Liver (tissue), 9 donors: ENCODE results near the gene INPP4A. TPM values are rescaled to one million over a fixed set of nuclear protein-coding genes. Genes with fewer than 3 reads are reported as not detected.
A peak's percentile ranks its signal among the peaks of the same experiment; 100 is the strongest.

Experiments used
- DNase-seq: peaks from one replicate; pipeline ENCODE4 v3.0.0-alpha.2; 2017; ENCODE audit warnings: low spot score
- H3K27ac ChIP-seq, 2 donors: one replicate each; pipeline ENCODE4 v1.7.0; 2013; ENCODE audit warnings: inconsistent platforms in 2 of 2, low read length in 2 of 2, control low read depth in 1 of 2, low read depth in 1 of 2, mild to moderate bottlenecking in 1 of 2
- H3K27me3 ChIP-seq, 4 donors: one replicate each; pipeline versions ENCODE4 v1.6.1 to v1.7.0; 2013; ENCODE audit warnings: low read length in 3 of 4, inconsistent platforms in 1 of 4, mild to moderate bottlenecking in 1 of 4, moderate library complexity in 1 of 4; ENCODE audit not compliant: control insufficient read depth in 4 of 4, insufficient read depth in 4 of 4
- H3K36me3 ChIP-seq, 4 donors: one replicate each; pipeline versions ENCODE4 v1.6.1 to v1.7.0; 2013; ENCODE audit warnings: low read length in 3 of 4, mild to moderate bottlenecking in 3 of 4, low read depth in 1 of 4, moderate library complexity in 1 of 4; ENCODE audit not compliant: control insufficient read depth in 4 of 4, insufficient read depth in 3 of 4
- H3K4me1 ChIP-seq, 4 donors: one replicate each; pipeline versions ENCODE4 v1.6.1 to v1.7.0; 2013; ENCODE audit warnings: low read length in 3 of 4, mild to moderate bottlenecking in 3 of 4, moderate library complexity in 1 of 4; ENCODE audit not compliant: control insufficient read depth in 4 of 4, insufficient read depth in 4 of 4
- H3K4me3 ChIP-seq, 3 donors: one replicate each; pipeline versions ENCODE4 v1.6.1 to v1.7.0; 2013; ENCODE audit warnings: low read length in 3 of 3, control low read depth in 1 of 3, low read depth in 1 of 3, mild to moderate bottlenecking in 1 of 3
- H3K9ac ChIP-seq, 2 donors: one replicate each; pipeline ENCODE4 v1.7.0; 2013; ENCODE audit warnings: low read length in 2 of 2, mild to moderate bottlenecking in 2 of 2, moderate library complexity in 2 of 2, control low read depth in 1 of 2, low read depth in 1 of 2
- H3K9me3 ChIP-seq, 4 donors: one replicate each; pipeline versions ENCODE4 v1.6.1 to v1.7.0; 2013; ENCODE audit warnings: low read length in 3 of 4; ENCODE audit not compliant: control insufficient read depth in 4 of 4
- EGR1 ChIP-seq, 2 donors: IDR thresholded peaks; 2 replicates each; pipeline ENCODE4 v1.6.1; 2016 to 2018; ENCODE audit warnings: antibody characterized with exemption in 2 of 2, low read depth in 2 of 2
- FOXA1 ChIP-seq: IDR thresholded peaks from 2 replicates; pipeline ENCODE4 v1.6.1; 2016; ENCODE audit warnings: antibody characterized with exemption
- FOXA2 ChIP-seq: IDR thresholded peaks from 2 replicates; pipeline ENCODE4 v1.6.1; 2016; ENCODE audit warnings: antibody characterized with exemption
- HNF4A ChIP-seq, 2 donors: conservative IDR thresholded peaks; 2 replicates each; pipeline ENCODE4 v1.6.1; 2016; ENCODE audit warnings: antibody characterized with exemption in 2 of 2, mild to moderate bottlenecking in 2 of 2
- HNF4G ChIP-seq: IDR thresholded peaks from 2 replicates; pipeline ENCODE4 v1.6.1; 2016; ENCODE audit warnings: antibody characterized with exemption
- NR2F2 ChIP-seq: IDR thresholded peaks from 2 replicates; pipeline ENCODE4 v1.6.1; 2016; ENCODE audit warnings: antibody characterized with exemption
- RAD21 ChIP-seq, 2 donors: IDR thresholded peaks; 2 replicates each; pipeline ENCODE4 v1.6.1; 2016; ENCODE audit warnings: antibody characterized with exemption in 2 of 2, mild to moderate bottlenecking in 2 of 2
- RXRA ChIP-seq, 2 donors: IDR thresholded peaks; 2 replicates each; pipeline ENCODE4 v1.6.1; 2017 to 2018; ENCODE audit warnings: antibody characterized with exemption in 2 of 2, mild to moderate bottlenecking in 1 of 2
- SP1 ChIP-seq: IDR thresholded peaks from 2 replicates; pipeline ENCODE4 v1.6.1; 2018; ENCODE audit warnings: antibody characterized with exemption, mild to moderate bottlenecking
- TAF1 ChIP-seq: conservative IDR thresholded peaks from 2 replicates; pipeline ENCODE4 v1.6.1; 2016; ENCODE audit warnings: antibody characterized with exemption, mild to moderate bottlenecking
- YY1 ChIP-seq: IDR thresholded peaks from 2 replicates; pipeline ENCODE4 v1.6.1; 2016; ENCODE audit warnings: antibody characterized with exemption, mild to moderate bottlenecking
- WGBS: extraction: QIAGEN DNeasy Blood & Tissue Kit; methylation state at CpG from one replicate; pipeline ENCODE4 v1.1.7; 2013; 5-methylcytosine and 5-hydroxymethylcytosine counted together
- polyA plus RNA-seq, 2 donors: library from polyadenylated mRNA; stranded (reverse) in 1 of 2; unstranded in 1 of 2; fragments of 200-250 nt in 1 of 2; fragments of >200 nt in 1 of 2; fragmentation: Nextera tagmentation in 1 of 2; extraction: Ambion mirVana in 1 of 2; gene quantifications; one replicate each; pipeline versions ENCODE4 v1.2.1 to v1.2.3, GENCODE V29; 2013 to 2015
- total RNA-seq, 2 donors: library from RNA; depleted of rRNA; stranded (reverse); fragments of >200 nt; gene quantifications; one replicate each; pipeline ENCODE4 v1.2.3, GENCODE V29; 2014
- TF ChIP-seq, protein P1 (sequence below): IDR thresholded peaks from 2 replicates; pipeline ENCODE4 v1.6.1; 2016; ENCODE audit warnings: antibody characterized with exemption
- TF ChIP-seq, protein P2 (sequence below): fragments of 150-350 bp; IDR thresholded peaks from 2 replicates; pipeline ENCODE4 v1.5.1; 2017; ENCODE audit warnings: improper control_type of control experiment, low read depth, low read length; ENCODE audit not compliant: missing input control
- TF ChIP-seq, protein P3 (sequence below): IDR thresholded peaks from 2 replicates; pipeline ENCODE4 v1.6.1; 2016; ENCODE audit warnings: antibody characterized with exemption
- TF ChIP-seq, protein P4 (sequence below): IDR thresholded peaks from 2 replicates; pipeline ENCODE4 v1.6.1; 2016; ENCODE audit warnings: antibody characterized with exemption
- donor health status: healthy.
- donor health status: healthy.
- donor health status: healthy.
- donor health status: healthy.
- donor health status: healthy.

The INPP4A gene
- total and polyA plus RNA-seq, 4 donors: 2.9 to 14.9 (median 7.2) TPM

DNA sequence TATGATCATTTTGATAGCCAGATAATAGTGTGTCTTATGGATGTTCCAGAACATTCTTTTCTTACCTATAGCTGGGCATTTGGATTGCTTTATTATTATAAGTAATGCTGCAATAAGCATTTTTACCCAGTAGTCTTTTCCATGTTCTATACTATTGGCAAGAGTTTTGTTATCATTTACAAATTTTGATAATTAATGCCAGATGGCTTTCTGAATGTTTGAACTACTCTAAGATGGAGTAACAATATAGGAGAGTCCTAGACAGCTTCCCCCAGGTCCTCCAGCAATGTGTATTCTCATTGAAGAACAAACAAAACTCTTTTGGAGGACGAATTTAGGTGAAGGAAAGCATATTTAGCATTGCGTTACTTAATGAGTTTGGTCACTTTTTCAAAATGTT is 73.0 kb downstream of the INPP4A start:
- H3K27ac ChIP-seq: no peak overlapping the region
- no peaks in the 10 kb centered on the region for H3K36me3 ChIP-seq
- TF ChIP-seq, protein P1, sequence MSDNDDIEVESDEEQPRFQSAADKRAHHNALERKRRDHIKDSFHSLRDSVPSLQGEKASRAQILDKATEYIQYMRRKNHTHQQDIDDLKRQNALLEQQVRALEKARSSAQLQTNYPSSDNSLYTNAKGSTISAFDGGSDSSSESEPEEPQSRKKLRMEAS: no peak
- TF ChIP-seq HNF4A (conservative IDR thresholded peaks at IDR 0.05) (no peak), HNF4G (no peak), FOXA2 (no peak), YY1 (no peak), EGR1 (IDR thresholded peaks at IDR 0.05; ENCODE audit: low read depth in 2 of 2) (no peak), NR2F2 (no peak), RXRA (IDR thresholded peaks at IDR 0.05) (no peak), SP1 (no peak), TAF1 (no peak), FOXA1 (no peak)
- TF ChIP-seq, protein P2, sequence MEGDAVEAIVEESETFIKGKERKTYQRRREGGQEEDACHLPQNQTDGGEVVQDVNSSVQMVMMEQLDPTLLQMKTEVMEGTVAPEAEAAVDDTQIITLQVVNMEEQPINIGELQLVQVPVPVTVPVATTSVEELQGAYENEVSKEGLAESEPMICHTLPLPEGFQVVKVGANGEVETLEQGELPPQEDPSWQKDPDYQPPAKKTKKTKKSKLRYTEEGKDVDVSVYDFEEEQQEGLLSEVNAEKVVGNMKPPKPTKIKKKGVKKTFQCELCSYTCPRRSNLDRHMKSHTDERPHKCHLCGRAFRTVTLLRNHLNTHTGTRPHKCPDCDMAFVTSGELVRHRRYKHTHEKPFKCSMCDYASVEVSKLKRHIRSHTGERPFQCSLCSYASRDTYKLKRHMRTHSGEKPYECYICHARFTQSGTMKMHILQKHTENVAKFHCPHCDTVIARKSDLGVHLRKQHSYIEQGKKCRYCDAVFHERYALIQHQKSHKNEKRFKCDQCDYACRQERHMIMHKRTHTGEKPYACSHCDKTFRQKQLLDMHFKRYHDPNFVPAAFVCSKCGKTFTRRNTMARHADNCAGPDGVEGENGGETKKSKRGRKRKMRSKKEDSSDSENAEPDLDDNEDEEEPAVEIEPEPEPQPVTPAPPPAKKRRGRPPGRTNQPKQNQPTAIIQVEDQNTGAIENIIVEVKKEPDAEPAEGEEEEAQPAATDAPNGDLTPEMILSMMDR: no peak
- TF ChIP-seq, protein P3, sequence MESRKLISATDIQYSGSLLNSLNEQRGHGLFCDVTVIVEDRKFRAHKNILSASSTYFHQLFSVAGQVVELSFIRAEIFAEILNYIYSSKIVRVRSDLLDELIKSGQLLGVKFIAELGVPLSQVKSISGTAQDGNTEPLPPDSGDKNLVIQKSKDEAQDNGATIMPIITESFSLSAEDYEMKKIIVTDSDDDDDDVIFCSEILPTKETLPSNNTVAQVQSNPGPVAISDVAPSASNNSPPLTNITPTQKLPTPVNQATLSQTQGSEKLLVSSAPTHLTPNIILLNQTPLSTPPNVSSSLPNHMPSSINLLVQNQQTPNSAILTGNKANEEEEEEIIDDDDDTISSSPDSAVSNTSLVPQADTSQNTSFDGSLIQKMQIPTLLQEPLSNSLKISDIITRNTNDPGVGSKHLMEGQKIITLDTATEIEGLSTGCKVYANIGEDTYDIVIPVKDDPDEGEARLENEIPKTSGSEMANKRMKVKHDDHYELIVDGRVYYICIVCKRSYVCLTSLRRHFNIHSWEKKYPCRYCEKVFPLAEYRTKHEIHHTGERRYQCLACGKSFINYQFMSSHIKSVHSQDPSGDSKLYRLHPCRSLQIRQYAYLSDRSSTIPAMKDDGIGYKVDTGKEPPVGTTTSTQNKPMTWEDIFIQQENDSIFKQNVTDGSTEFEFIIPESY: no peak
- TF ChIP-seq, protein P4, sequence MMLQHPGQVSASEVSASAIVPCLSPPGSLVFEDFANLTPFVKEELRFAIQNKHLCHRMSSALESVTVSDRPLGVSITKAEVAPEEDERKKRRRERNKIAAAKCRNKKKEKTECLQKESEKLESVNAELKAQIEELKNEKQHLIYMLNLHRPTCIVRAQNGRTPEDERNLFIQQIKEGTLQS: no peak
- no peak overlapping the region for H3K4me3 ChIP-seq
- no peaks in the 10 kb centered on the region for H3K4me1 ChIP-seq
- WGBS: 86% methylated on average over 2 of the region's 2 CpGs
- DNase-seq: no peak
- H3K9ac ChIP-seq: no peak overlapping the region
- H3K9me3 ChIP-seq: no peaks in the 10 kb centered on the region
- no peaks in the 10 kb centered on the region for H3K27me3 ChIP-seq

DNA sequence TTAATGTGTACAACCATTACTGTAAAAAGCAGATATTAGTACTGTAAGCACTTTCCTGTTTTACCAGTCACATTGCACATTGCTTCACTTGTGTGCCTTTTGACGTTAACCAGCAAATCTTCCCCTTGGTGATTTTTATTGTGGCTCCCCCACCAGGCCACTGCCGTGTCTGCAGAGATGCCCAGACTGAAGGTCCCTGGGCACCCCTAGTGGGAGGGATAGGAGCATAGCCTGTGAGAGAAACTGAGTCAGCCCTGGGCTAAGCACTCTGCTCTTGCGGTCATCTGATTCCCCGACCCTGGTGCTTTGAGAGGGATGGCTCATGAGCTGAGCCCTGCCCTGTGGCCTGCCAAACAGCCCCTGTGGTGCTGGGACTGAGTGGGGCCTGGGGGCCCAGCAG is 73.4 kb downstream of the INPP4A start:
- H3K27me3 ChIP-seq: no peaks in the 10 kb centered on the region
- 72% methylated on average over 4 of the region's 4 CpGs for WGBS
- no peaks in the 10 kb centered on the region for H3K36me3 ChIP-seq
- no peak overlapping the region for H3K4me3 ChIP-seq
- H3K9ac ChIP-seq: no peak overlapping the region
- H3K4me1 ChIP-seq: no peaks in the 10 kb centered on the region
- H3K9me3 ChIP-seq: no peaks in the 10 kb centered on the region
- TF ChIP-seq RAD21 (IDR thresholded peaks at IDR 0.05) (peak; percentile 67 to 73), TAF1 (no peak)
- TF ChIP-seq, protein P2: peak; percentile 41
- H3K27ac ChIP-seq: no peak overlapping the region
- no peak for DNase-seq
